ENCODE measurements around the gene PDLIM1.

PDLIM1 gene

DNA sequence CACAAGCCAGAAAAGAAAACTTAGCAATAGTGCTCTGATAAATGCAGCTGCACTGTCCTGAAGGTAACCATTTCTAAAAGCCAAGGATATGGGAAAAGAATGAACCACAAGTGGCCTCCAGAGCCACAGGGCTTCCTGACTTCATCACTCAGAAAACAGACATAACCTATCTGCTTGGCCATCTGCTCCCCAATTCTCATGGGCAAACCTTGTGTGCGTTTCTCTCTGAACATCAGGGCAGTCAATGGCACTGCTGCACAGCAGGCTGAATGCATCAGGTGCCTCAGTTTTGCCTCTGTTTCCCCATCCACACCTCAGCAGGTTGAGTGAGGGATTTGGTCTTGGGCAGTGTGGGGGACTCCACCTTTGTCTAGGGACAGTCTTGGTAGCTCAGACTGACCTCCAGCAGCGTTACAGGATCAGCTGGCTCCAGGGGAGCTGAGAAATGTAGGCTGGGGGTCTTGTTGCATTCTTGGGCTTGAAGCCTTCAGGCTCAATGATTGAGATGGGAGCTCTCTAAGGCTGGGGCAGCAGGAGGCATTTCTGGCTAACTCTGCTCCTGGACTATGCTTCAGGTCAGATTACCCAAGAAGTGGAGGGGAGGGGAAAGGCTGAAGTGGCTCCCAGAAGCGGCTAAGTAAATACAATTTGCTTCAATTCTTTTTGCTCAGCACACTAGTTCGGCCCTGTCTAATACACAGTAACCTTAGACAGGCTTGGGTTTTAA is 23.6 kb upstream of the PDLIM1 start:
- no peak for DNase-seq
- Histone ChIP-seq H3K4me1 (ENCODE audit: control insufficient read depth, insufficient read depth, low read length, poor library complexity, severe bottlenecking) (no peaks in the 10 kb centered on the region), H3K4me3 (ENCODE audit: insufficient read depth, low read depth, low read length, poor library complexity, severe bottlenecking) (no peak overlapping the region), H3K9me3 (ENCODE audit: control insufficient read depth, low read length) (no peaks in the 10 kb centered on the region), H3K36me3 (ENCODE audit: control insufficient read depth, insufficient read depth, low read length) (no peaks in the 10 kb centered on the region), H3K27ac (ENCODE audit: insufficient read depth, low read length, poor library complexity, severe bottlenecking) (no peak overlapping the region), H3K27me3 (replicated peaks; ENCODE audit: control insufficient read depth, insufficient read depth, low read length, poor library complexity, severe bottlenecking) (no peaks in the 10 kb centered on the region)

DNA sequence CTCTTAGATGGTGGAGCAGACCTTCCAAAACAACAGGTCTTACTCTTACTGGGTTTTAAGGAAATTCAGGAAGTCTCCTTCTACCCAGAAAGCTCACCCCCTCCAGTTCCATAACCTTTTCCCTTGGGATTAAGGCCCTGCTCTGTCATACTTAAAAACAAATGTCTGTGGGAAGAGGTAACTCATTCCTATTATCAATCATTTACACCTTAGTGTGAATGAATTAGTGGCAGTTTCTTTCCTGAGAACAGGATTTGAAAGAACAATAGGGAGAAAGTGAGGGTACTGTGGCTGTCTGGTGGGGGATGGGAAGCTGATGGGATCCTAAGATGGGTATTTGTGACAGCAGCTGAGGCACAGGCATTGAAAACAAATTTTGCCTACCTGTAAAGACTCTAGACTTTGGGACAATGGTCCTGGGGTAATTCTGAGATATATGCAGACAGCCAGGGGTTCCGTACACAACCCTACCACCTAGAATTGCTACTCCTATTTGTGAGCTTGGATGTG is 22.2 kb upstream of the PDLIM1 start:
- H3K4me1 ChIP-seq (ENCODE audit: control insufficient read depth, insufficient read depth, low read length, poor library complexity, severe bottlenecking): no peaks in the 10 kb centered on the region
- no peak overlapping the region for H3K27ac ChIP-seq (ENCODE audit: insufficient read depth, low read length, poor library complexity, severe bottlenecking)
- no peak for DNase-seq
- H3K4me3 ChIP-seq (ENCODE audit: insufficient read depth, low read depth, low read length, poor library complexity, severe bottlenecking): no peak overlapping the region
- no peaks in the 10 kb centered on the region for H3K36me3 ChIP-seq (ENCODE audit: control insufficient read depth, insufficient read depth, low read length)
- H3K9me3 ChIP-seq (ENCODE audit: control insufficient read depth, low read length): no peaks in the 10 kb centered on the region
- H3K27me3 ChIP-seq (replicated peaks; ENCODE audit: control insufficient read depth, insufficient read depth, low read length, poor library complexity, severe bottlenecking): no peaks in the 10 kb centered on the region

DNA sequence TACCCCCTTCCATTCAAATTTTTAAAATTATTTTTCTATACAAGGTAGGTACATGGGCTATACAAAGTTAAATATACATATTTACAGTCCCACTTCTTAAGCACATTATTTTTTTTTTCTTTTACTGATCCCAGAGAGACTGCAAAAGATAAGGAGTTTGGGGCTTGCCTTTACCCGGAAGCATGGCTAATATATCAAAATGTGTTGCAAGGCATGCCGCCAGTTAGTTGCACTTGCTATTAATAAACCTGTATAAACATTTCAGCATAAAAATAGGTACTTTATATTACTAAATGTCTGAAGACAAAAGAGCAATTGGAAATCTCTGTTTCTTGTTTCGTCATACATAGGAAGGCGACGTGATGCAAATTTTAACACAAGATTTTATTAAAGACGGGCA is 21.5 kb upstream of the PDLIM1 start:
- no peaks in the 10 kb centered on the region for H3K27me3 ChIP-seq (replicated peaks; ENCODE audit: control insufficient read depth, insufficient read depth, low read length, poor library complexity, severe bottlenecking)
- DNase-seq: no peak
- H3K4me3 ChIP-seq (ENCODE audit: insufficient read depth, low read depth, low read length, poor library complexity, severe bottlenecking): no peak overlapping the region
- H3K36me3 ChIP-seq (ENCODE audit: control insufficient read depth, insufficient read depth, low read length): no peaks in the 10 kb centered on the region
- H3K9me3 ChIP-seq (ENCODE audit: control insufficient read depth, low read length): no peaks in the 10 kb centered on the region
- H3K4me1 ChIP-seq (ENCODE audit: control insufficient read depth, insufficient read depth, low read length, poor library complexity, severe bottlenecking): no peaks in the 10 kb centered on the region
- H3K27ac ChIP-seq (ENCODE audit: insufficient read depth, low read length, poor library complexity, severe bottlenecking): no peak overlapping the region

DNA sequence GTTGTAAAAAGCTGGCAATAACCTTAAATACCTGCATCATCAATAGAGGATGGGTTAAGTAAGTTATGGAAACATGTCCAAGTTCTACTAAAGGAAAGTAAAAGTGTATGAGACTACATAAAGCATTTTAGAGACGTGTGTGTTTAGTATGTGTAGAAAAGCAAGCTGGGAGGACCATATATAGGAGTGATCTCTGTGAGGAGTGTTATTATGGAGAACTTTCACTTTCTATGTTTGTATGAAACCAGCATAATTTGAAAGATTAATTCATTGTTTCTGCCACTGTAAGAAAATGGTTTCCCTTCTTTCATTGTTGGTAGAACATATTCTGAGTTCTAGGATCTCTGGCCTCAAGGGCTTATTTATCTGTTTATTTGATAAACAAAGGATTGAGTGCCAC is 19.2 kb upstream of the PDLIM1 start:
- no peak for DNase-seq
- Histone ChIP-seq H3K4me3 (ENCODE audit: insufficient read depth, low read depth, low read length, poor library complexity, severe bottlenecking) (no peak overlapping the region), H3K36me3 (ENCODE audit: control insufficient read depth, insufficient read depth, low read length) (no peaks in the 10 kb centered on the region)

DNA sequence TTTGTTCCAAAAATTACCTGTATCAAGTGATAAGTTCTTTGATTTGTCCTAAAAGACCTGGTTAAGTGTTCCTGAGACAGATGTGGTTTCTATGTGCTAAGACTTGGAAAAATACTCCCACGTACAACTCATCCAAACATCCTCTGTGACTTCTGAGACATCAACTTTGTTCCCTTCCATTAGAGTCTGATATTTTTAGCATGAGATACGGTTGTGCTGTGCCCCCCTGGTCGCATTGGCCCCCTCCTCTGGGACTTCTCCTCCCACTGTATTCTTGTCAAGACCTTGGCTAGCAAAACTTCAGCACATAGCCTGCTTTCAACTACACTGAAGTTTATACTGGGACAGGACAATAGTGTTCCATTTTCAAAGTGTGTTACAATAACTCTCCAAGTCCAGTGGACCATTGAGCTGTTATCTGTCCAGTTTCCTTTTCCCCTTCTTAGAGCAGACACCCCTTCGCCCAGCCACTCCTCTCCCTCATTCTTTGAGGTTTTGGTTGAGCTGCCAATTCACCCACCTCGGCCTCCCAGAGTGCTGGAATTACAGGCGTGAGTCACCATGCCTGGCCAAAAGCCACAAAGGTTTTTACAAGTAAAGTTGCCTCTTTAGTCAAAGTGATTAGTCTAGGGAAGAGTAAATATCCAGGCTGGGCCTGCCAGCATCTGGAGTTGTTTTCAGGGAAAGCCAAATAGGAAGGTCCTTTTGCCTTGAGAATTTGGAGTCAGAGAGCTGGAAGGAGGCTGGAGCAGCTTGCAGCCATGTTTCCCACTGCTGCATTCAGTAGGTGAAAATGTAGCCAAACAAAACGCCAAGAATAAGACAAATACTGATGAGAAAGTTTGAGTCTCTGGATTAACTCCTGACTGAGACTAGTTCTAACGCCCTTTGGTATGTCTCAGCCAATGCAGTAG is 17.8 kb upstream of the PDLIM1 start:
- no peak for DNase-seq
- no peaks in the 10 kb centered on the region for H3K36me3 ChIP-seq (ENCODE audit: control insufficient read depth, insufficient read depth, low read length)
- no peak overlapping the region for H3K27ac ChIP-seq (ENCODE audit: insufficient read depth, low read length, poor library complexity, severe bottlenecking)
- H3K4me3 ChIP-seq (ENCODE audit: insufficient read depth, low read depth, low read length, poor library complexity, severe bottlenecking): no peak overlapping the region
- H3K9me3 ChIP-seq (ENCODE audit: control insufficient read depth, low read length): no peaks in the 10 kb centered on the region
- no peaks in the 10 kb centered on the region for H3K4me1 ChIP-seq (ENCODE audit: control insufficient read depth, insufficient read depth, low read length, poor library complexity, severe bottlenecking)
- H3K27me3 ChIP-seq (replicated peaks; ENCODE audit: control insufficient read depth, insufficient read depth, low read length, poor library complexity, severe bottlenecking): no peaks in the 10 kb centered on the region

More for the DNA sequence above, 19.2 kb upstream of the PDLIM1 start:
- Histone ChIP-seq H3K4me1 (ENCODE audit: control insufficient read depth, insufficient read depth, low read length, poor library complexity, severe bottlenecking) (no peaks in the 10 kb centered on the region), H3K27me3 (replicated peaks; ENCODE audit: control insufficient read depth, insufficient read depth, low read length, poor library complexity, severe bottlenecking) (no peaks in the 10 kb centered on the region), H3K27ac (ENCODE audit: insufficient read depth, low read length, poor library complexity, severe bottlenecking) (no peak overlapping the region), H3K9me3 (ENCODE audit: control insufficient read depth, low read length) (no peaks in the 10 kb centered on the region)

DNA sequence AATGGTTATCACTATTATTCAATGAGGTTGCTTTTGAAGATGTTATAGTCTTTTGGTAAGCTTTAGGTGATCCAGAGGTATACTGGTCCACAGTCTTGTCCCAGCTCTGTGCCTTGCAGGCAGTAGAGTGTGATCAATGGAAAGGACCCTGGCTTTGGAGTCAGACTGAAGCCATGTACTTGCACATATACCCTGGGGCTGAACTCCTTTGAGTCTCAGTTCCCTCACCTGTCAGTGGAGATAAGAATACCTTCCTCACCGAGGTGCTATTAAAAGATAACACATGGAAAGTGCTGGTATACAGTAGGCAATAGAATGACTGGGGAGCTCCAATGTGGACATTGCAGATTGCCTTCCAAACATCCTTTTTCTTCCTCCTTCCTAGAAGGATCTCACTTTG is 16.0 kb upstream of the PDLIM1 start:
- Histone ChIP-seq H3K27me3 (replicated peaks; ENCODE audit: control insufficient read depth, insufficient read depth, low read length, poor library complexity, severe bottlenecking) (no peaks in the 10 kb centered on the region), H3K9me3 (ENCODE audit: control insufficient read depth, low read length) (no peaks in the 10 kb centered on the region), H3K27ac (ENCODE audit: insufficient read depth, low read length, poor library complexity, severe bottlenecking) (no peak overlapping the region), H3K4me1 (ENCODE audit: control insufficient read depth, insufficient read depth, low read length, poor library complexity, severe bottlenecking) (no peaks in the 10 kb centered on the region), H3K36me3 (ENCODE audit: control insufficient read depth, insufficient read depth, low read length) (no peaks in the 10 kb centered on the region), H3K4me3 (ENCODE audit: insufficient read depth, low read depth, low read length, poor library complexity, severe bottlenecking) (no peak overlapping the region)
- DNase-seq: no peak

DNA sequence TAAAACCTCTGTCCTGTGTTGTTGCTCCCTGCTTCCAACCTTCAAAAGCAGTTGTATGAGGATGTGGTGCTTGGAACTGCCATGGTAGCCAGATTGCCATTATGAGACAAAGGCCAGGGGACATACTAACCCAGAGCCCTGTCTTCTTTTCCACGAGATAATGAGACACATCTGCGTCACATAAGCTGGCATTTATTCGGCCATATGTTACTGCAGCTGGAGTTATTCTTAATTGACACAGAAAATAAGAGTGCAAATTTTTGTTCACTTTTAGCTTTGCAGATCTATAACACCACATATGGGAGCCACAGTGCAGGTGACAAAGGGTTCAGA is 15.5 kb upstream of the PDLIM1 start:
- H3K27ac ChIP-seq (ENCODE audit: insufficient read depth, low read length, poor library complexity, severe bottlenecking): no peak overlapping the region
- DNase-seq: no peak
- H3K27me3 ChIP-seq (replicated peaks; ENCODE audit: control insufficient read depth, insufficient read depth, low read length, poor library complexity, severe bottlenecking): no peaks in the 10 kb centered on the region
- no peaks in the 10 kb centered on the region for H3K36me3 ChIP-seq (ENCODE audit: control insufficient read depth, insufficient read depth, low read length)
- no peaks in the 10 kb centered on the region for H3K4me1 ChIP-seq (ENCODE audit: control insufficient read depth, insufficient read depth, low read length, poor library complexity, severe bottlenecking)
- no peaks in the 10 kb centered on the region for H3K9me3 ChIP-seq (ENCODE audit: control insufficient read depth, low read length)
- H3K4me3 ChIP-seq (ENCODE audit: insufficient read depth, low read depth, low read length, poor library complexity, severe bottlenecking): no peak overlapping the region

DNA sequence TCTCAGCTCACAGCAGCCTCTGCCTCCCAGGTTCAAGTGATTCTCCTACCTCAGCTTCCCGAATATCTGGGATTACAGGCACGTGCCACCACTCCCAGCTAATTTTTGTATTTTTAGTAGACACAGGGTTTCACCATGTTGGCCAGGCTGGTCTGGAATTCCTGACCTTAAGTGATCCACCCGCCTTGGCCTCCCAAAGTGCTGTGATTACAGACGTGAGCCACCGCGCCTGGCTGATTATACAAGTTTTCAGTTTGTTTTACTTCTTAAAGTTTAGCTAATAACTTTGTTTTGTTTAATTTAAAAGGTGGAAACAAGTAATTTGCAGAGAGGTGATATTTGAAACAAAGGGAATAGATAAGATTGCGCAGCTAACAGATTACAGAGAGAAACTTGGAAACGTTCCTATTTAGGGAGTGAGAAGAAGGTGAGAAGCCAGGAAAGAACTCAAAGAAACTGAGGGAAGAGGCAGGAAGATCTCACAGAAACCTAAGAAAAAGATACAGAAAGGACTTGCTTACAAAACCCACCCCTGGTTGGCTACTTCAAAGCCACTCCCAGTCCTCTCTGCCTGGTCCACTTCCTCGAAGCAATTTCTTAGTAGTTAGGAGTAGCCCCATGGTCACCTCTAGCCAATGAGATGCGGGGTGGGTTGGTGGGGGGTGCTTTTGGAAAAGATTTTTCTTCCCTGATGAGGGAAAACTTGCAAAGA is 15.0 kb upstream of the PDLIM1 start:
- Histone ChIP-seq H3K27ac (ENCODE audit: insufficient read depth, low read length, poor library complexity, severe bottlenecking) (no peak overlapping the region), H3K4me3 (ENCODE audit: insufficient read depth, low read depth, low read length, poor library complexity, severe bottlenecking) (no peak overlapping the region), H3K36me3 (ENCODE audit: control insufficient read depth, insufficient read depth, low read length) (no peaks in the 10 kb centered on the region), H3K27me3 (replicated peaks; ENCODE audit: control insufficient read depth, insufficient read depth, low read length, poor library complexity, severe bottlenecking) (no peaks in the 10 kb centered on the region), H3K9me3 (ENCODE audit: control insufficient read depth, low read length) (no peaks in the 10 kb centered on the region), H3K4me1 (ENCODE audit: control insufficient read depth, insufficient read depth, low read length, poor library complexity, severe bottlenecking) (no peaks in the 10 kb centered on the region)
- DNase-seq: no peak

DNA sequence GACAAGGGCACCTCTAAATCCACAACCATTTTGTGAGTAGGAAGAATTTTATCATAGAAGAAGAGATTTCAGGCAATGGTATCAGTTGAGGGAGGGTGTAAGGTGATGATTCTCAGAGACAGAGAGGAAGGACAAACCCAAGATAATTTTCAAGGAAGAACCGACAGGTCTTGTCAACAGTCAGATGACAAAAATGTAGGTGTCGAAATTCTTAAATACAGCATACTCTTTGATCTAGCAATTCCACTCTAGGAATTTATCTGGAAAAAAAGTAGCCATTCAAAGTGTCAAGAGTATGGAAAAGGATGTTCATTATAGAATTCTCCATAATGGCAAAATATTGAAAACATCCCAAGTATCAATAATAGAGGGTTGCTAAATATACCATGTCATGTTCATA is 14.2 kb upstream of the PDLIM1 start:
- Histone ChIP-seq H3K9me3 (ENCODE audit: control insufficient read depth, low read length) (no peaks in the 10 kb centered on the region), H3K36me3 (ENCODE audit: control insufficient read depth, insufficient read depth, low read length) (no peaks in the 10 kb centered on the region), H3K27me3 (replicated peaks; ENCODE audit: control insufficient read depth, insufficient read depth, low read length, poor library complexity, severe bottlenecking) (no peaks in the 10 kb centered on the region), H3K4me3 (ENCODE audit: insufficient read depth, low read depth, low read length, poor library complexity, severe bottlenecking) (no peak overlapping the region), H3K4me1 (ENCODE audit: control insufficient read depth, insufficient read depth, low read length, poor library complexity, severe bottlenecking) (no peaks in the 10 kb centered on the region), H3K27ac (ENCODE audit: insufficient read depth, low read length, poor library complexity, severe bottlenecking) (no peak overlapping the region)
- no peak for DNase-seq

DNA sequence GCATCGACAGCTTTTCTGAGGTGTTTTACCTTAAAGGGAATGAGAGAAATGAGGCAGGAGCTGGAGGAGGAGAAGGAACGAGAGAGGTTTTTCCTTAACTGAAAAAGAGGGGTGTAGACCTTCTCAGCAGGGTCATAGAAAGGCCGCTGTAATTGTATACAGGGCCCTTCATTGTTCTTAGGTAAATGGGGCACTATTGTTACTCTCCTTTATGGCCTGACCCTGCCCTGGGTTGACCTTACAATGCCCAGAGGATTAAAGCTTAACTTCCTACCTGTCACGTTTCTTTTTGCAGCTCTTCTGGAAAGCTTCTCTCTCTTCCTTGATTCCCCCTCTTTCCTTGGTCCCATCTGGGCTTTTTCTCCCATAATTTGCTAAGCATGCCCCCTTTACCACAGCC is 13.7 kb upstream of the PDLIM1 start:
- H3K27me3 ChIP-seq (replicated peaks; ENCODE audit: control insufficient read depth, insufficient read depth, low read length, poor library complexity, severe bottlenecking): no peaks in the 10 kb centered on the region
- H3K4me3 ChIP-seq (ENCODE audit: insufficient read depth, low read depth, low read length, poor library complexity, severe bottlenecking): no peak overlapping the region
- no peaks in the 10 kb centered on the region for H3K4me1 ChIP-seq (ENCODE audit: control insufficient read depth, insufficient read depth, low read length, poor library complexity, severe bottlenecking)
- no peak overlapping the region for H3K27ac ChIP-seq (ENCODE audit: insufficient read depth, low read length, poor library complexity, severe bottlenecking)
- DNase-seq: no peak
- no peaks in the 10 kb centered on the region for H3K36me3 ChIP-seq (ENCODE audit: control insufficient read depth, insufficient read depth, low read length)
- H3K9me3 ChIP-seq (ENCODE audit: control insufficient read depth, low read length): no peaks in the 10 kb centered on the region

All from effector memory CD4-positive, alpha-beta T cell (primary cell).